ENCODE data around the gene HOMER1. TPM values are rescaled to one million over a fixed set of nuclear protein-coding genes. Genes with fewer than 3 reads are reported as not detected.

The HOMER1 gene
- total and polyA plus RNA-seq, 2 of the 13 experiments (the other 11 are each of a cell fraction or from before 2014, with no cell fraction given) = 5.3 to 24.8 TPM

GRCh38 chr5:79514391-79515105 is 614 bp upstream of the HOMER1 start (continued):
- TF ChIP-seq JUN (CRISPR knock-in tag; IDR thresholded peaks at IDR 0.05) (peak; percentile 71; the same call in 1 of the 2 replicates), ZNF788 (CRISPR knock-in tag; IDR thresholded peaks at IDR 0.05; ENCODE audit: borderline replicate concordance) (peak; percentile 86), HNF1B (CRISPR knock-in tag; IDR thresholded peaks at IDR 0.05) (peak; percentile 80; the same call in 1 of the 2 replicates), ARID4A (CRISPR knock-in tag; IDR thresholded peaks at IDR 0.05; ENCODE audit: borderline replicate concordance) (peak; percentile 87), ATAD3A (CRISPR knock-in tag; IDR thresholded peaks at IDR 0.05) (no peak), ARHGAP35 (CRISPR knock-in tag; IDR thresholded peaks at IDR 0.05; ENCODE audit: borderline replicate concordance) (no peak), IKZF5 (CRISPR knock-in tag; IDR thresholded peaks at IDR 0.05) (peak; percentile 91), MEIS1 (CRISPR knock-in tag; IDR thresholded peaks at IDR 0.05; ENCODE audit: borderline replicate concordance) (no peak), ZMYM2 (CRISPR knock-in tag; IDR thresholded peaks at IDR 0.05) (peak; percentile 91), ZNF383 (CRISPR knock-in tag; IDR thresholded peaks at IDR 0.05; ENCODE audit: borderline replicate concordance) (no peak), NCOA5 (CRISPR knock-in tag; IDR thresholded peaks at IDR 0.05) (no peak), MAFK (conservative IDR thresholded peaks at IDR 0.05 in 1 of 2, IDR thresholded peaks at IDR 0.05 in 1 of 2; ENCODE audit: low read length in 2 of 2) (peak; percentile 87 to 90), REXO4 (CRISPR knock-in tag; IDR thresholded peaks at IDR 0.05; ENCODE audit: borderline replicate concordance) (no peak), HNRNPL (IDR thresholded peaks at IDR 0.05; ENCODE audit: low read depth, low read length) (no peak), CERS6 (CRISPR knock-in tag; IDR thresholded peaks at IDR 0.05) (no peak), FOXK1 (CRISPR knock-in tag; IDR thresholded peaks at IDR 0.05; ENCODE audit: borderline replicate concordance, low read depth) (peak; percentile 29; the same call in 1 of the 2 replicates), RARG (CRISPR knock-in tag; IDR thresholded peaks at IDR 0.05; ENCODE audit: low read depth) (no peak), ZNF629 (CRISPR knock-in tag; conservative IDR thresholded peaks at IDR 0.05) (no peak)
